ENCODE measurements around the gene ATP10A. TPM values are rescaled to one million over a fixed set of nuclear protein-coding genes. Genes with fewer than 3 reads are reported as not detected.

ATP10A gene
- polyA plus RNA-seq, 1 of the 3 experiments (the other 2 are of a cell fraction), result not detected

DNA sequence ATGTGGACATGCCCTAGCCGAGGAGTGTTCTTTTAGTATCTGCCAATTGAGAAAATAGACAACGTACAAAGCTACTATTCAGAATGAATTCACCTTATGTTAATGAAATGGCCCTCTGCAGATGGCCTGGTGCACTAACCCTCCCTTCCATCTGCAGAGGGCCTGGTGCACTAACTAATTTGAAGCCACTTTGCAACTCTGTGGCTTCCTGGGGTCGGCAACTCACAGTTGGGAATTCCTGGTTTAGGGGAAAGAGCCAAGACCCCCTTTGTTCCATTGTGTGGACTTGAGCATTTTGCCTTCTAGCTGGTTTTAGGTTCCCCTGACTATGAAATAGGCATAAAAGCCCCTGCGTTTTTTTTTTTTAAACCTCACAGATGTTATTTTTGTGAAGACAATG lies 220.0 kb downstream of the ATP10A start:
- no peak for TF ChIP-seq CHD2 (IDR thresholded peaks at IDR 0.05; ENCODE audit: low read length, partially characterized antibody)
- Histone ChIP-seq H3F3A (replicated peaks; ENCODE audit: insufficient read depth) (no peaks in the 10 kb centered on the region), H3K4me2 (no peak overlapping the region), H3K79me2 (ENCODE audit: insufficient read depth) (no peaks in the 10 kb centered on the region), H3K4me1 (ENCODE audit: control insufficient read depth in 1 of 2, insufficient read depth in 2 of 2, low read depth in 1 of 2, low read length in 1 of 2) (no peaks in the 10 kb centered on the region), H3K9ac (no peak overlapping the region), H3K9me3 (no peaks in the 10 kb centered on the region), H3K36me3 (replicated peaks in 1 of 2; ENCODE audit: control insufficient read depth in 1 of 2, insufficient read depth in 2 of 2, low read length in 1 of 2) (no peaks in the 10 kb centered on the region), H4K20me1 (ENCODE audit: insufficient read depth) (no peaks in the 10 kb centered on the region), H2AFZ (ENCODE audit: low read depth) (no peak overlapping the region), H3K27ac (ENCODE audit: low read depth in 2 of 2, low read length in 1 of 2) (no peak overlapping the region), H3K27me3 (ENCODE audit: insufficient read depth) (no peaks in the 10 kb centered on the region), H3K4me3 (ENCODE audit: low read depth in 2 of 2, low read length in 1 of 2) (no peak overlapping the region), H3K9me2 (no peaks in the 10 kb centered on the region)
- POLR2A ChIA-PET, result no interaction called here
- WGBS (ENCODE audit: low lambda C conversion rate), result 26% methylated on average over 4 of the region's 4 CpGs
- CTCF ChIA-PET, result interaction anchor here (1.5 kb wide), 1 partner anchor 67 kb away, joined by 5 read pairs; no protein-coding TSS in a partner anchor
- DNase-seq, result no peak

DNA sequence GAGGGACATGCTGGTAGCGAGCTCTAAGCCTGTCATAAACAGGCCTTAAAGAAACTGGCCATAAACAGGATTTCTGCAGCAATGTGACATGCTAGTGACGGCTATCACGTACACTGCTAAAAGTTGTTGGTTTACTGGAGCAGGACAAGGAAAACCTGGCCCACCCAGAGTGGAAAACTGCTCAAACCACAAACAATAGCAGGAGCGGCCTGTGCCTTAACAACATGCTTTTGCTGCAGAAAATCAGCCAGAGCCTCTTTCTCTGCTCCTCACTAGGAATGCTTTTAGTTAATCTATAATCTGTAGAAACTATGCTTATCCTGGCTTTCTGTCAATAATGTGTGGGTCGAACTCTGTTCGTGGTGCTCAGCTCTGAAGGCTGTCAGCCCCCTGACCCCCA lies 221.4 kb downstream of the ATP10A start:
- no peaks in the 10 kb centered on the region for H3K9me3 ChIP-seq
- TF ChIP-seq RFX5 (IDR thresholded peaks at IDR 0.05; ENCODE audit: low read length), result no peak
- TF ChIP-seq RXRA (IDR thresholded peaks at IDR 0.05; ENCODE audit: borderline replicate concordance, low read depth), result no peak
- no peak for TF ChIP-seq SIN3A (IDR thresholded peaks at IDR 0.05; ENCODE audit: borderline replicate concordance, low read depth, low read length)
- TF ChIP-seq, protein P1, sequence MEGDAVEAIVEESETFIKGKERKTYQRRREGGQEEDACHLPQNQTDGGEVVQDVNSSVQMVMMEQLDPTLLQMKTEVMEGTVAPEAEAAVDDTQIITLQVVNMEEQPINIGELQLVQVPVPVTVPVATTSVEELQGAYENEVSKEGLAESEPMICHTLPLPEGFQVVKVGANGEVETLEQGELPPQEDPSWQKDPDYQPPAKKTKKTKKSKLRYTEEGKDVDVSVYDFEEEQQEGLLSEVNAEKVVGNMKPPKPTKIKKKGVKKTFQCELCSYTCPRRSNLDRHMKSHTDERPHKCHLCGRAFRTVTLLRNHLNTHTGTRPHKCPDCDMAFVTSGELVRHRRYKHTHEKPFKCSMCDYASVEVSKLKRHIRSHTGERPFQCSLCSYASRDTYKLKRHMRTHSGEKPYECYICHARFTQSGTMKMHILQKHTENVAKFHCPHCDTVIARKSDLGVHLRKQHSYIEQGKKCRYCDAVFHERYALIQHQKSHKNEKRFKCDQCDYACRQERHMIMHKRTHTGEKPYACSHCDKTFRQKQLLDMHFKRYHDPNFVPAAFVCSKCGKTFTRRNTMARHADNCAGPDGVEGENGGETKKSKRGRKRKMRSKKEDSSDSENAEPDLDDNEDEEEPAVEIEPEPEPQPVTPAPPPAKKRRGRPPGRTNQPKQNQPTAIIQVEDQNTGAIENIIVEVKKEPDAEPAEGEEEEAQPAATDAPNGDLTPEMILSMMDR (IDR thresholded peaks at IDR 0.05), result no peak
- TF ChIP-seq, protein P2, sequence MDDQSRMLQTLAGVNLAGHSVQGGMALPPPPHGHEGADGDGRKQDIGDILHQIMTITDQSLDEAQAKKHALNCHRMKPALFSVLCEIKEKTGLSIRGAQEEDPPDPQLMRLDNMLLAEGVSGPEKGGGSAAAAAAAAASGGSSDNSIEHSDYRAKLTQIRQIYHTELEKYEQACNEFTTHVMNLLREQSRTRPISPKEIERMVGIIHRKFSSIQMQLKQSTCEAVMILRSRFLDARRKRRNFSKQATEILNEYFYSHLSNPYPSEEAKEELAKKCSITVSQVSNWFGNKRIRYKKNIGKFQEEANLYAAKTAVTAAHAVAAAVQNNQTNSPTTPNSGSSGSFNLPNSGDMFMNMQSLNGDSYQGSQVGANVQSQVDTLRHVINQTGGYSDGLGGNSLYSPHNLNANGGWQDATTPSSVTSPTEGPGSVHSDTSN (IDR thresholded peaks at IDR 0.05), result no peak
- TF ChIP-seq FOSL2 (IDR thresholded peaks at IDR 0.05; ENCODE audit: borderline replicate concordance, low read depth), result no peak
- TF ChIP-seq POLR2AphosphoS5 (IDR thresholded peaks at IDR 0.05; ENCODE audit: low read depth, low read length), result no peak
- TF ChIP-seq, protein P3, sequence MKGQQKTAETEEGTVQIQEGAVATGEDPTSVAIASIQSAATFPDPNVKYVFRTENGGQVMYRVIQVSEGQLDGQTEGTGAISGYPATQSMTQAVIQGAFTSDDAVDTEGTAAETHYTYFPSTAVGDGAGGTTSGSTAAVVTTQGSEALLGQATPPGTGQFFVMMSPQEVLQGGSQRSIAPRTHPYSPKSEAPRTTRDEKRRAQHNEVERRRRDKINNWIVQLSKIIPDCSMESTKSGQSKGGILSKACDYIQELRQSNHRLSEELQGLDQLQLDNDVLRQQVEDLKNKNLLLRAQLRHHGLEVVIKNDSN (IDR thresholded peaks at IDR 0.05; ENCODE audit: borderline replicate concordance, low read depth), result no peak
- TF ChIP-seq FOXM1 (IDR thresholded peaks at IDR 0.05; ENCODE audit: low read depth), result no peak
- TF ChIP-seq, protein P4, sequence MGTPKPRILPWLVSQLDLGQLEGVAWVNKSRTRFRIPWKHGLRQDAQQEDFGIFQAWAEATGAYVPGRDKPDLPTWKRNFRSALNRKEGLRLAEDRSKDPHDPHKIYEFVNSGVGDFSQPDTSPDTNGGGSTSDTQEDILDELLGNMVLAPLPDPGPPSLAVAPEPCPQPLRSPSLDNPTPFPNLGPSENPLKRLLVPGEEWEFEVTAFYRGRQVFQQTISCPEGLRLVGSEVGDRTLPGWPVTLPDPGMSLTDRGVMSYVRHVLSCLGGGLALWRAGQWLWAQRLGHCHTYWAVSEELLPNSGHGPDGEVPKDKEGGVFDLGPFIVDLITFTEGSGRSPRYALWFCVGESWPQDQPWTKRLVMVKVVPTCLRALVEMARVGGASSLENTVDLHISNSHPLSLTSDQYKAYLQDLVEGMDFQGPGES (IDR thresholded peaks at IDR 0.05; ENCODE audit: low read depth, low read length), result no peak
- TF ChIP-seq EZH2phosphoT487 (IDR thresholded peaks at IDR 0.05; ENCODE audit: borderline replicate concordance, low read depth), result no peak
- no peak for TF ChIP-seq GABPA (IDR thresholded peaks at IDR 0.05; ENCODE audit: low read depth)
- no peak for TF ChIP-seq JUND (IDR thresholded peaks at IDR 0.05)
- TF ChIP-seq NRF1 (IDR thresholded peaks at IDR 0.05; ENCODE audit: low read depth, low read length), result no peak
- no peaks in the 10 kb centered on the region for H3K4me1 ChIP-seq (ENCODE audit: control insufficient read depth in 1 of 2, insufficient read depth in 2 of 2, low read depth in 1 of 2, low read length in 1 of 2)
- H3K27ac ChIP-seq (ENCODE audit: low read depth in 2 of 2, low read length in 1 of 2), result no peak overlapping the region
- no peaks in the 10 kb centered on the region for H3K27me3 ChIP-seq (ENCODE audit: insufficient read depth)
- CTCF ChIA-PET, result interaction anchor here (1.1 kb wide), 1 partner anchor 134 kb away, joined by 3 read pairs; no protein-coding TSS in a partner anchor
- H3F3A ChIP-seq (replicated peaks; ENCODE audit: insufficient read depth), result no peaks in the 10 kb centered on the region
- no peak for DNase-seq
- POLR2A ChIA-PET, result no interaction called here
- H3K9ac ChIP-seq, result no peak overlapping the region
- no peaks in the 10 kb centered on the region for H3K9me2 ChIP-seq
- H2AFZ ChIP-seq (ENCODE audit: low read depth), result no peak overlapping the region
- H3K36me3 ChIP-seq (replicated peaks in 1 of 2; ENCODE audit: control insufficient read depth in 1 of 2, insufficient read depth in 2 of 2, low read length in 1 of 2), result no peaks in the 10 kb centered on the region
- WGBS (ENCODE audit: low lambda C conversion rate), result 44% methylated on average over 6 of the region's 6 CpGs
- no peaks in the 10 kb centered on the region for H4K20me1 ChIP-seq (ENCODE audit: insufficient read depth)
- H3K4me3 ChIP-seq (ENCODE audit: low read depth in 2 of 2, low read length in 1 of 2), result no peak overlapping the region
- no peaks in the 10 kb centered on the region for H3K79me2 ChIP-seq (ENCODE audit: insufficient read depth)
- H3K4me2 ChIP-seq, result no peak overlapping the region
